HEK293 (cell line): ENCODE measurements around the gene SETMAR.

Experiments used
- CTCF ChIA-PET: fragments of 350-600 bp; formaldehyde crosslinking; extraction: SDS; loops from one replicate; lab custom pipeline; 2021; ENCODE audit warnings: antibody characterized with exemption; lab: Yijun Ruan, JAX
- POLR2A ChIA-PET: fragments of 300-600 bp; formaldehyde crosslinking; extraction: SDS; loops from one replicate; lab custom pipeline; 2020; ENCODE audit warnings: antibody characterized with exemption, inconsistent platforms; lab: Yijun Ruan, JAX
- H3K27ac ChIP-seq: fragments of 200-500 bp; sonication (Bioruptor generic); 2 replicates; pipeline ENCODE4 v1.5.1; 2014; ENCODE audit warnings: low read depth, low read length, control low read depth, inconsistent platforms; ENCODE audit errors: extremely low read depth
- H3K36me3 ChIP-seq, 2 experiments: fragments of 200-500 bp in 1 of 2; sonication (Bioruptor generic) in 1 of 2; 1 replicate in 1 of 2; 2 replicates in 1 of 2; pipeline ENCODE4 v1.5.1; 2014 to 2017; ENCODE audit warnings: inconsistent platforms in 2 of 2, low read length in 2 of 2; ENCODE audit not compliant: control insufficient read depth in 2 of 2, insufficient read depth in 1 of 2
- H3K4me1 ChIP-seq: fragments of 200-500 bp; sonication (Bioruptor generic); 2 replicates; pipeline ENCODE4 v1.5.1; 2014; ENCODE audit warnings: mild to moderate bottlenecking, low read length, inconsistent platforms; ENCODE audit not compliant: control insufficient read depth, insufficient read depth
- H3K4me3 ChIP-seq: 2 replicates; pipeline ENCODE4 v1.5.1; 2011; ENCODE audit warnings: low read depth, mild to moderate bottlenecking, control low read depth, low read length, moderate library complexity
- H3K9me3 ChIP-seq: fragments of 200-500 bp; sonication (Bioruptor generic); 2 replicates; pipeline ENCODE4 v1.5.1; 2014; ENCODE audit warnings: low read depth, low read length, inconsistent platforms; ENCODE audit not compliant: control insufficient read depth, insufficient read depth
- BCL11A ChIP-seq: fragments of 450-650 bp; formaldehyde crosslinking; IDR thresholded peaks from 2 replicates; pipeline ENCODE4 v1.5.1; 2016; ENCODE audit warnings: low read depth, missing biosample characterization, missing genetic modification characterization
- FEZF1 ChIP-seq: fragments of 450-650 bp; formaldehyde crosslinking; IDR thresholded peaks from 2 replicates; pipeline ENCODE4 v1.5.1; 2016; ENCODE audit warnings: missing biosample characterization, missing genetic modification characterization
- GLI2 ChIP-seq: fragments of 450-650 bp; formaldehyde crosslinking; IDR thresholded peaks from 2 replicates; pipeline ENCODE4; 2017; ENCODE audit warnings: missing biosample characterization, missing genetic modification characterization, low read depth, borderline replicate concordance
- GLI4 ChIP-seq: fragments of 450-650 bp; formaldehyde crosslinking; IDR thresholded peaks from 2 replicates; pipeline ENCODE4 v1.5.1; 2016; ENCODE audit warnings: missing biosample characterization, missing genetic modification characterization
- HIC1 ChIP-seq: fragments of 450-650 bp; formaldehyde crosslinking; IDR thresholded peaks from 2 replicates; pipeline ENCODE4 v1.5.1; 2016; ENCODE audit warnings: missing biosample characterization, missing genetic modification characterization
- TCF7L2 ChIP-seq: IDR thresholded peaks from 2 replicates; pipeline ENCODE4 v1.6.1; 2011; ENCODE audit warnings: low read depth, mild to moderate bottlenecking, inconsistent platforms, low read length, moderate library complexity, borderline replicate concordance
- ZFP3 ChIP-seq: fragments of 450-650 bp; formaldehyde crosslinking; IDR thresholded peaks from 2 replicates; pipeline ENCODE4 v1.5.1; 2016; ENCODE audit warnings: low read depth, missing biosample characterization, missing genetic modification characterization
- ZNF174 ChIP-seq: fragments of 450-650 bp; formaldehyde crosslinking; IDR thresholded peaks from 2 replicates; pipeline ENCODE4 v1.5.0; 2017; ENCODE audit warnings: missing biosample characterization, mild to moderate bottlenecking, missing genetic modification characterization
- ZNF221 ChIP-seq: fragments of 450-650 bp; formaldehyde crosslinking; IDR thresholded peaks from 2 replicates; pipeline ENCODE4 v1.5.1; 2017; ENCODE audit warnings: missing biosample characterization, missing genetic modification characterization, borderline replicate concordance
- ZNF23 ChIP-seq: fragments of 450-650 bp; formaldehyde crosslinking; IDR thresholded peaks from 2 replicates; pipeline ENCODE4 v1.5.1; 2016; ENCODE audit warnings: missing biosample characterization, missing genetic modification characterization, borderline replicate concordance
- ZNF292 ChIP-seq: fragments of 450-650 bp; formaldehyde crosslinking; IDR thresholded peaks from 2 replicates; pipeline ENCODE4 v1.5.1; 2016; ENCODE audit warnings: low read depth, missing biosample characterization, missing genetic modification characterization, borderline replicate concordance
- ZNF341 ChIP-seq: fragments of 450-650 bp; formaldehyde crosslinking; IDR thresholded peaks from 2 replicates; pipeline ENCODE4; 2016; ENCODE audit warnings: low read depth, missing biosample characterization, missing genetic modification characterization
- ZNF530 ChIP-seq: fragments of 450-650 bp; formaldehyde crosslinking; IDR thresholded peaks from 2 replicates; pipeline ENCODE4 v1.5.1; 2016; ENCODE audit warnings: low read depth, missing biosample characterization, missing genetic modification characterization
- ZNF791 ChIP-seq: fragments of 450-650 bp; formaldehyde crosslinking; IDR thresholded peaks from 2 replicates; pipeline ENCODE4 v1.5.1; 2016; ENCODE audit warnings: missing biosample characterization, missing genetic modification characterization
- TF ChIP-seq, protein P1 (sequence below): fragments of 450-650 bp; formaldehyde crosslinking; IDR thresholded peaks from 2 replicates; pipeline ENCODE4 v1.5.1; 2016; ENCODE audit warnings: missing biosample characterization, missing genetic modification characterization, borderline replicate concordance
- TF ChIP-seq, protein P2 (sequence below): fragments of 450-650 bp; formaldehyde crosslinking; IDR thresholded peaks from 2 replicates; pipeline ENCODE4 v1.5.1; 2016; ENCODE audit warnings: missing biosample characterization, missing genetic modification characterization, borderline replicate concordance

The SETMAR gene

GRCh38 chr3:4311496-4311895 is 8.3 kb downstream of the SETMAR start:
- ChIA-PET CTCF (no interaction called here), POLR2A (no interaction called here)
- no peak for TF ChIP-seq FEZF1 (tag by site-specific recombination)
- no peak for TF ChIP-seq TCF7L2
- TF ChIP-seq, protein P1, sequence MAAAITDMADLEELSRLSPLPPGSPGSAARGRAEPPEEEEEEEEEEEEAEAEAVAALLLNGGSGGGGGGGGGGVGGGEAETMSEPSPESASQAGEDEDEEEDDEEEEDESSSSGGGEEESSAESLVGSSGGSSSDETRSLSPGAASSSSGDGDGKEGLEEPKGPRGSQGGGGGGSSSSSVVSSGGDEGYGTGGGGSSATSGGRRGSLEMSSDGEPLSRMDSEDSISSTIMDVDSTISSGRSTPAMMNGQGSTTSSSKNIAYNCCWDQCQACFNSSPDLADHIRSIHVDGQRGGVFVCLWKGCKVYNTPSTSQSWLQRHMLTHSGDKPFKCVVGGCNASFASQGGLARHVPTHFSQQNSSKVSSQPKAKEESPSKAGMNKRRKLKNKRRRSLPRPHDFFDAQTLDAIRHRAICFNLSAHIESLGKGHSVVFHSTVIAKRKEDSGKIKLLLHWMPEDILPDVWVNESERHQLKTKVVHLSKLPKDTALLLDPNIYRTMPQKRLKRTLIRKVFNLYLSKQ (tag by site-specific recombination) = no peak
- no peak for TF ChIP-seq ZNF292 (tag by site-specific recombination)
- no peak for TF ChIP-seq ZNF23 (tag by site-specific recombination)
- no peak for TF ChIP-seq ZNF530 (tag by site-specific recombination)
- TF ChIP-seq ZNF221 (tag by site-specific recombination) = no peak
- no peak for TF ChIP-seq ZFP3 (tag by site-specific recombination)
- no peak for TF ChIP-seq ZNF341
- no peak for TF ChIP-seq HIC1 (tag by site-specific recombination)
- TF ChIP-seq ZNF791 (tag by site-specific recombination) = no peak
- no peak for TF ChIP-seq ZNF174 (tag by site-specific recombination)
- TF ChIP-seq, protein P2, sequence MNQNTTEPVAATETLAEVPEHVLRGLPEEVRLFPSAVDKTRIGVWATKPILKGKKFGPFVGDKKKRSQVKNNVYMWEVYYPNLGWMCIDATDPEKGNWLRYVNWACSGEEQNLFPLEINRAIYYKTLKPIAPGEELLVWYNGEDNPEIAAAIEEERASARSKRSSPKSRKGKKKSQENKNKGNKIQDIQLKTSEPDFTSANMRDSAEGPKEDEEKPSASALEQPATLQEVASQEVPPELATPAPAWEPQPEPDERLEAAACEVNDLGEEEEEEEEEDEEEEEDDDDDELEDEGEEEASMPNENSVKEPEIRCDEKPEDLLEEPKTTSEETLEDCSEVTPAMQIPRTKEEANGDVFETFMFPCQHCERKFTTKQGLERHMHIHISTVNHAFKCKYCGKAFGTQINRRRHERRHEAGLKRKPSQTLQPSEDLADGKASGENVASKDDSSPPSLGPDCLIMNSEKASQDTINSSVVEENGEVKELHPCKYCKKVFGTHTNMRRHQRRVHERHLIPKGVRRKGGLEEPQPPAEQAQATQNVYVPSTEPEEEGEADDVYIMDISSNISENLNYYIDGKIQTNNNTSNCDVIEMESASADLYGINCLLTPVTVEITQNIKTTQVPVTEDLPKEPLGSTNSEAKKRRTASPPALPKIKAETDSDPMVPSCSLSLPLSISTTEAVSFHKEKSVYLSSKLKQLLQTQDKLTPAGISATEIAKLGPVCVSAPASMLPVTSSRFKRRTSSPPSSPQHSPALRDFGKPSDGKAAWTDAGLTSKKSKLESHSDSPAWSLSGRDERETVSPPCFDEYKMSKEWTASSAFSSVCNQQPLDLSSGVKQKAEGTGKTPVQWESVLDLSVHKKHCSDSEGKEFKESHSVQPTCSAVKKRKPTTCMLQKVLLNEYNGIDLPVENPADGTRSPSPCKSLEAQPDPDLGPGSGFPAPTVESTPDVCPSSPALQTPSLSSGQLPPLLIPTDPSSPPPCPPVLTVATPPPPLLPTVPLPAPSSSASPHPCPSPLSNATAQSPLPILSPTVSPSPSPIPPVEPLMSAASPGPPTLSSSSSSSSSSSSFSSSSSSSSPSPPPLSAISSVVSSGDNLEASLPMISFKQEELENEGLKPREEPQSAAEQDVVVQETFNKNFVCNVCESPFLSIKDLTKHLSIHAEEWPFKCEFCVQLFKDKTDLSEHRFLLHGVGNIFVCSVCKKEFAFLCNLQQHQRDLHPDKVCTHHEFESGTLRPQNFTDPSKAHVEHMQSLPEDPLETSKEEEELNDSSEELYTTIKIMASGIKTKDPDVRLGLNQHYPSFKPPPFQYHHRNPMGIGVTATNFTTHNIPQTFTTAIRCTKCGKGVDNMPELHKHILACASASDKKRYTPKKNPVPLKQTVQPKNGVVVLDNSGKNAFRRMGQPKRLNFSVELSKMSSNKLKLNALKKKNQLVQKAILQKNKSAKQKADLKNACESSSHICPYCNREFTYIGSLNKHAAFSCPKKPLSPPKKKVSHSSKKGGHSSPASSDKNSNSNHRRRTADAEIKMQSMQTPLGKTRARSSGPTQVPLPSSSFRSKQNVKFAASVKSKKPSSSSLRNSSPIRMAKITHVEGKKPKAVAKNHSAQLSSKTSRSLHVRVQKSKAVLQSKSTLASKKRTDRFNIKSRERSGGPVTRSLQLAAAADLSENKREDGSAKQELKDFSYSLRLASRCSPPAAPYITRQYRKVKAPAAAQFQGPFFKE (tag by site-specific recombination) = no peak
- no peak for TF ChIP-seq BCL11A (tag by site-specific recombination)
- TF ChIP-seq GLI4 (tag by site-specific recombination) = no peak
- no peak for TF ChIP-seq GLI2 (tag by site-specific recombination)
- no peak overlapping the region for H3K4me3 ChIP-seq
- no peaks in the 10 kb centered on the region for H3K9me3 ChIP-seq
- no peak overlapping the region for H3K27ac ChIP-seq
- no peaks in the 10 kb centered on the region for H3K4me1 ChIP-seq
- peaks cover 0 to 38% of the 10 kb centered on the region in 2 experiments; a peak in 2 of 3 replicates for H3K36me3 ChIP-seq
